T-helper 1 cell (primary cell): ENCODE measurements around the gene BPIFB6.

Experiments
- DNase-seq, 5 donors: peaks; one replicate each; pipeline ENCODE4 v3.0.0-alpha.2; 2012 to 2020

The BPIFB6 gene

GRCh38 chr20:33064572-33065287, 33.3 kb downstream of the BPIFB6 start:
- no peak for DNase-seq

GRCh38 chr20:33065785-33066184, 34.3 kb downstream of the BPIFB6 start:
- DNase-seq: no peak

- no peak for DNase-seq
These were observed 36.4 kb downstream of the BPIFB6 start for GRCh38 chr20:33067806-33068205.

- no peak for DNase-seq
These were observed 36.9 kb downstream of the BPIFB6 start for GRCh38 chr20:33068251-33068939.

GRCh38 chr20:33069673-33070072, 38.2 kb downstream of the BPIFB6 start:
- DNase-seq: no peak

GRCh38 chr20:33070111-33071053, 38.9 kb downstream of the BPIFB6 start:
- no peak for DNase-seq

GRCh38 chr20:33071198-33071597, 39.8 kb downstream of the BPIFB6 start:
- no peak for DNase-seq

- no peak for DNase-seq
These were observed 40.9 kb downstream of the BPIFB6 start for GRCh38 chr20:33072362-33072761.

GRCh38 chr20:33072813-33073212, 41.4 kb downstream of the BPIFB6 start:
- DNase-seq: no peak

- DNase-seq: no peak
These were observed 43.2 kb downstream of the BPIFB6 start for GRCh38 chr20:33074675-33075074.

- DNase-seq: no peak
These were observed 43.8 kb downstream of the BPIFB6 start for GRCh38 chr20:33075281-33075680.

- peak in 1 of 5 donors; percentile 8 for DNase-seq
These were observed 45.4 kb downstream of the BPIFB6 start for GRCh38 chr20:33076662-33077372.

GRCh38 chr20:33079259-33079658, 47.8 kb downstream of the BPIFB6 start, which contains the start of gene BPIFB4:
Gene BPIFB4 (plus strand): TSS chr20:33079643. CDS start chr20:33081527, 1,884 bp downstream.
- no peak for DNase-seq

- DNase-seq: no peak
These were observed 50.1 kb downstream of the BPIFB6 start for GRCh38 chr20:33081411-33082154.

- no peak for DNase-seq
These were observed 51.1 kb downstream of the BPIFB6 start for GRCh38 chr20:33082546-33082945.

GRCh38 chr20:33083544-33084340, 52.3 kb downstream of the BPIFB6 start:
- DNase-seq: no peak

GRCh38 chr20:33084722-33085121, 53.3 kb downstream of the BPIFB6 start:
- DNase-seq: no peak

GRCh38 chr20:33086052-33086722, 54.7 kb downstream of the BPIFB6 start:
- no peak for DNase-seq

- no peak for DNase-seq
These were observed 59.7 kb downstream of the BPIFB6 start for GRCh38 chr20:33091147-33091546.

- DNase-seq: no peak
These were observed 60.2 kb downstream of the BPIFB6 start for GRCh38 chr20:33091693-33092092.
